NCI-H345 treated with DMSO at 0.1 percent for 48 hours (cell line): ENCODE data around the gene ICOSLG.
"Not testable (repeated sequence)": the region's sequence is repeated elsewhere in the genome, so short reads cannot be mapped to it uniquely, and the experiment has no call there.

Experiments used
- DNase-seq: peaks from one replicate; lab custom pipeline; 2025; ENCODE audit not compliant: unreplicated experiment; lab: John Stamatoyannopoulos, UW

ICOSLG gene

GRCh38 chr21:44227614-44228013, 13.1 kb downstream of the ICOSLG start:
- not testable (repeated sequence) for DNase-seq

DNA sequence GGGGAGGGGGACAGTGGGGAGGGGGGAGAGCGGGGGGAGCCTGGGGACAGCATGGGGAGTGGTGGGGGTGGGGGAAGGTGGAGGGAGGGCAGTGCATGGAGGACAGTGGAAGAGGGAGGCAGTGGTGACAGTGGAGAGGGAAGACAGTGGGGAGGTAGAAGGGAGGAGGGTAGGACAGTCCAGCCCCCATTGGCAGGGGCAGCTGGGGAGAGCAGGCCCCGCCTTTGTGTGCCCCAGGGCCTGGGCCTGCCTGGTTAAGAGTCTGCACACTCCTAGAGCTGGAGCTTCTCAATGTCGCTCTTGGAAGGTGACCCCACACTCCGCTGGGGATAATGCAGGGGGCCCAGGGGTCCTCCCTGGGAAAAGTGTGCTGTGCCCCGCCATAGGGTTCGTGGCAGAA, 15.1 kb downstream of the ICOSLG start:
- not testable (repeated sequence) for DNase-seq

- not testable (repeated sequence) for DNase-seq
These were observed 17.4 kb downstream of the ICOSLG start for GRCh38 chr21:44223334-44223733.

GRCh38 chr21:44220674-44221073, 20.1 kb downstream of the ICOSLG start:
- not testable (repeated sequence) for DNase-seq

GRCh38 chr21:44218461-44218860, 22.3 kb downstream of the ICOSLG start:
- not testable (repeated sequence) for DNase-seq

DNA sequence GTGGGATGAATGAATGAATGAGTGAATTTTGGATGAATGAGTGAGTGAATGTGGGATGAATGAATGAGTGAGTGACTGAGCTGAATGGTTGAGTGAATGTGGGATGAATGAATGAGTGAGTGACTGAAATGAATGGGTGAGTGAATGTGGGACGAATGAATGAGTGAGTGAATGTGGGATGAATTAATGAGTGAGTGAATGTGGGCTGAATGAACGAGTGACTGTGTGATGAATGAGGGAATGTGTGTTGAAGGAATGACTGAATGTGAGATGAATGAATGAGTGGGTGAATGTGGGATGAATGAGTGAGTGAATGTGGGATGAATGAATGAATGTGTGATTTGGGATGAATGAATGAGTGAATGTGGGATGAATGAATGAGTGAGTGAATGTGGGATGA, 28.8 kb downstream of the ICOSLG start:
- DNase-seq, result not testable (repeated sequence)

DNA sequence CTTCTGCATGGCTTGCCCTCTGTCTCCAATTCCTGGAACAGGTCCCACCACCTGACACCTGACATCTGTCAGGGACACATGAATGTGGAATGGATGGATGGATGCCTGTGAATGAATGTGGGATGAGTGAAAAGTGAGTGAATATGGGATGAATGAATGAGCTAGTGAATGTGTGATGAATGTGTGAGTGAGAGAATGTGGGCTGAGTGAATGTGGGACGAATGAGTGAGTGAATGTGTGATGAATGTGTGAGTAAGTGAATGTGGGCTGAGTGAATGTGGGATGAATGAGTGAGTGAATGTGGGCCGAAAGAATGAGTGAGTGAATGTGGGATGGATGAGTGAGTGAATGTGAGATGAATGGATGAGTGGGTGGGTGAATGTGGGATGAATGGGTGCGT, 29.2 kb downstream of the ICOSLG start:
- DNase-seq, result not testable (repeated sequence)

GRCh38 chr21:44207860-44208646, 32.7 kb downstream of the ICOSLG start:
- DNase-seq, result not testable (repeated sequence)

DNA sequence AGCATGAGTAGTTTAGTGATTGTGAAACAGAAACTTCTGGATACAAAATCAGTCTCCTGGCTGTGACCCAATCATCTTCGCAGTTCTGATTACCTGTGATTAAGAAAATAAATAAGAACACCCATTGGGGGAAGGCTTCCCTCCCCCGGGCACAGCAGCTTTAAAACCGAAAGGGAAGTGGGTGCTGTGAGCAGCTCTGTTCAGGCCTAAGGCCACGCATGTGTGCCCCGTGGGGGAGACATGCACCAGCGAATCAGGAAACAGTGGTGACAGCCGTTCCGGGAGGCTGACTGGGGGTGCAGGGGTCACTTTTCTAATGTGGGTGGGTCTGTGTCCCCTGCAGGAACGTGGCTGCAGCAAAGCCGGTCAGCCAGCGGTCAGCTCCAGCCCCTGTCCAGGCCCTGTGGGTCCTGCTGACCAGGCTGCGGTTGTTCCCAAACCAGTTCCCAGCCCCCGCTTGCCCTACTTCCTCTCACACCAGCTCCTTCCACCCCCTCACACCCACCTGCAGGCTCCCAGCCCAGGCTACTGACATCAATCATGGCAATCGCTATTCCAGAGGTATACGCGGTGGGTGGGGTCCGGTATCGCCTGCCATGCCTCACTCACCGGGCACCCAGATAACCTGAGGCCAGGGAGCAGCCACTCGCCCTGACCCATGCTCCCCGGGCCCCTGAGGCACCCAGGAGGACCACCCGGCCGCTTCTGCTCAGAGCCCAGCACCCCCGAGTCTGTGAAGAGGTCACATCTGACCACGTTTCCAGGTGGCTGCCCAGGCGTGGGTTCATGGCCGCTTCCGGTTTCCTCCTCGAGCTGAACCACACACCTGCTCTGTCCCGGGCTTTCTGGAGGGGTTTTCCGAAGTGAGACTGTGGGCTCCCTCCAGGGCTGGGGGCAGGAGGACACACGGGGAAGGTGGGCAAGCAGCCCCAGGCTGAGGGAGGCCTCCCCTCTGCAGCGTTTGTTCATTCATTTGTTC, 33.8 kb downstream of the ICOSLG start:
- DNase-seq, result not testable (repeated sequence)

DNA sequence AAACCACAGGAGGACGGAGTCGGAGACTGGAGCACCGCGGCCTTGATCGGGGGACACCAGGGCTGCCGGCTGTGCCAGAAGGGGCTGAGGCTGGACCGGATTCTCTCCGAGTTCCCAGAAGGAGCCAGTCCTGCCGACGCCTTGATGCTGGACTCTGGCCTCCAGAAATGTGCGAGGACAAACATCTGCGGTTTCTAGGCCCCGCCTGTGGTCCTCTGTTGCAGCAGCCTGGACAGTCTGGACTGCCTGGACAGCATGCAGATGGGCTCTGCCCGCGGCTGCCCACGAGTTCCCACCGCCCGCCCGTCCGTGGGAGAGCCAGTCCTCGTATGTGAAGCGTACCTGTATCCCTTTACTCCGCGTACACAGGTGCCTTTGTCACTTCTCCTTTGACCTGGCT, 34.6 kb downstream of the ICOSLG start:
- not testable (repeated sequence) for DNase-seq

DNA sequence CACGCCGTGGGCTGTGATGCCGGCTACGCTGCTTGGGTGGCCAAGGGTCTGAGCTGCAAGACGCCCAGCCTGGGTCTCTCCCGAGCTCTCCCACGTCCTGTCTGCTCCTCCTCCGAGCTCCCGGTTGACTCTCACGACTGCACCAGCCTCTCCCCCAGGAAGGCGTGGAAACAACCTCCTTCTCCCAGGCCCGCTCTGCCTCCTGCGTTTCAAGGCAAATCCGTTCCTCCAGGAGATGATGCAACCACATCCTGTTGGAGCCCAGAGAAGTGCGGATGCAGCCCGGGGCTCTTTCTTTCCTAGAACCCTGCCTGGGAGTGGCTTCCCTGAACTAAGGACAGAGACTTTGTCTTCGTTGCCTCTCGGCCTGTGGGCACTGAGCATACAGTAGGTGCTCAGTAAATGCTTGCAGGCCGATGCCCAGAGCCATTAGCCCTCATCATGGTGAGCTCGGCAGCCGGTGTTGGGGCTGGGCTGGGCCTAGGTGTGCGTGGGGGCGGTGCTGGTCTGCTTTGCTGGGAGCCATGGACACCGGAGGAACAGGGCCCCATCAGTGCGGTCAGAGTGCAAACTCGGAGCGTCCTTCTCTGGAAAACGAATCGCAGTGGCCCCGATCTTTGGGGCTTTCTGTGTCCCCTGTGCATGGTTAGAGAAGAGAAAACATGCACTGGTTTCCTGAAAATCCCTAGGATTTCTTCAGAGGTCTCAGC, 38.0 kb downstream of the ICOSLG start:
- not testable (repeated sequence) for DNase-seq

DNA sequence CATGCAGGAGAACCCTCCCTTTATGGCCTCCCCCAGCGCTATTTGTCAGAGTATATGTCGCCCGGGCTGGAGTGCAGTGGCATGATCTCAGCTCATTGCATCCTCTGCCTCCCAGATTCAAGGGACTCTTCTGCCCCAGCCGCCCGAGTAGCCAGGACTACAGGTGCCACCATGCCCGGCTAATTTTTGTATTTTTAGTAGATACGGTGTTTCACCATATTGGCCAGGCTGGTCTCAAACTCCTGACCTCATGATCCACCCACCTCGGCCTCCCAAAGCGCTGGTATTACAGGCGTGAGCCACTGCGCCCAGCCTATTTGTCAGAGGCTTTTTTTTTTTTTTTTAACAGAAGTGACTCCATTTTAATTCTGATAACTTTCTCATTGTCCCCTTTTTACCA, 40.7 kb downstream of the ICOSLG start:
- DNase-seq, result not testable (repeated sequence)

DNA sequence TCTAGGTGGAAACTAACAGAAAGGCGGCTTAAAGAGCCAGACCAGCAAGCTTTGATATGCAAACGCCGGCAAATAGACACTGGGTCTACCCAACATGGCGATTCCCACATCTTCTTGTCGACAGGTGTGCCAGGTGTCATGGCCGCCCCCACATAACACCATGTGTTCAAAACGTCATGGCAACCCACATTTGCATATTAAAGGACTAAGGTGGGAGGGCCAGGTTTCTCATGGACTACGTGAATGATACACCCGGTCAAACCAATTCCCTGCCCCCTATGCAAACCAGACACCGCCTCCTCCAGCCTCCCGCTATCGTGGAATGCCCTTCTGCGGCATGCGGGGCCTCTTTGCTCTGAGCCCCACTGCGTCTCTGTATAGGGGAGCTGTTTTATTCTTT, 41.3 kb downstream of the ICOSLG start:
- no peak for DNase-seq

GRCh38 chr21:44197156-44197516, 43.6 kb downstream of the ICOSLG start:
- DNase-seq, result not testable (repeated sequence)

DNA sequence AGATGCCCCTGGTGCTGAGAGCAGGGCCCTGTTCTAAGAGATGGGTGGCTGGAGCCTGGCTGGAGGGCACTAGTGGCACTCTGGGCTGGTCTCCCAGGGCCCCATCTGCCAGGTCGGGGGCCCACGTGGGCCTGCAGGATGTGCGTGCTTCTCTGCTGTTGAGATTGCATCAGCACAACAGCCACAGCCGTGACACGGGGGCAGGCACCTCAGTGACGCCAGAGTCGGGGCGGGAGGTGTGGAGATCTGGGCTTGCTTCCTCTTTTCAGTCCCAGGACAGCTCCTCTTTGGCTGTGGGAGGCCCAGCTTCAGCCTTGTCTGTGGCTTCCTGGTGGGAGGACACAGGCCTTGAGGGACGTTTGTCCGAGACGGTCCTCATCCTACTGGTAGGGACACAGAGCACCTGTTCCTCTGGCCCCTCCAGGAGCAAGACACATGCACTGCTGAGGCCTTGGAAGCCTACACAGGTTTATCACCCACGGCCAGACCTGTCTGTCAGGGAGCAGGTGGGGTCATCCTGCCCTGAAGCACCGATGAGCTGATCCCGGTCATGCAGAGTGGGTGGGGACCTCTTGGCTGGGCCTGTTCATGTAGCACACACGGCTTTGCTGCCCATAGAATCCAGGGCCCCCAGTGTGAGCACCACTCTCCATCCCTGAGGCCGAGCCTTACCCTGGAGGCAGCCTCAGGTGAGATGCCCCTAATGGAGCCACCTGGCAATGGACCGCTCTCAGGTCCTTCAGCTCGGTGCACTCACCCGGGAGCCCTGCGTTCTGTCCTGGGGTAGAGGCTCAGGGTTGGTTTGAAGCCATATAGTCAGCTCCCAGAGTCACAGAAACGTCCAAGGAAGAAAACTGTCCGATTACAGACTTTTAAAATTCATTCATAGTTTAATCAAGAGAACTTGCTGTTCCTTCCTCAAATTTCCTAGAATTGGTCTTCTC, 44.3 kb downstream of the ICOSLG start:
- not testable (repeated sequence) for DNase-seq

DNA sequence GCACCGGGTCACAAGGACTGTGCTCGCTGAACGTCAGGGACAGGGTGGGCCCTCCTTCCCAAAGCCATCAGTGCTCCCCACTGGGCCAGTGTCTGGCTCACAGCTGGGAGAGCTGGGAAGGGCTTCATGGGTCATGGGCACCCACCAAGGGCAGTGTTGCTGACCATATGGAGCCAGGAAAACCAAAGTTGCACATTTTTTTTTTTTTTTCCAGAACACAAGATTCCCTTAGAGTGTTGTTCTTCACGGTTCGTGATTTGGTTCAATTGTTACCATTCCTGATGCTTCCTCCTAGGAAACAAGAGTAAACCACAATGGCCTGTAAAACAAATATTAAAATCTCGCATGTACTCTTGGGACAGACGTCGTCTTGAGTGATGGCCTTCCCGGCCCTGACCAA, 45.9 kb downstream of the ICOSLG start:
- DNase-seq, result not testable (repeated sequence)

DNA sequence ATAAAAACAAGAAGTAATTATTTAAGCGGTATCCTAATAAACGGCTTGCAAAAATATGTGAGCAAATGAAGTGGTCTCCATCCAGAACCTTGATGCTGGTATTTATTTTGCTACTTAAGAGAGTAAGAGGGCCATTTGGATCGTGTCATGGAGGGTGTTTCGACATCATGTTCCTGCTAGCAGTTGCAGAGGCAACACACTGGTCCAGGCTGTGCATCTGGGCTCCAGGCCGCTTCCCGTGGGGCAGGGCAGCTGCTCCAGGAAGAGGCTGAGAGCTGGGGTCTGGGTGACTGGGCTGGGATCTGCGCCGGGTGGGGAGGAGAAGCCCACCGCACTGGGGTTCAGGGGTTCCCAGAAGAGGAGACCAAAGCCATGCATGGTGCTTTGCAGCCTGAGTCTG, 46.3 kb downstream of the ICOSLG start:
- not testable (repeated sequence) for DNase-seq

DNA sequence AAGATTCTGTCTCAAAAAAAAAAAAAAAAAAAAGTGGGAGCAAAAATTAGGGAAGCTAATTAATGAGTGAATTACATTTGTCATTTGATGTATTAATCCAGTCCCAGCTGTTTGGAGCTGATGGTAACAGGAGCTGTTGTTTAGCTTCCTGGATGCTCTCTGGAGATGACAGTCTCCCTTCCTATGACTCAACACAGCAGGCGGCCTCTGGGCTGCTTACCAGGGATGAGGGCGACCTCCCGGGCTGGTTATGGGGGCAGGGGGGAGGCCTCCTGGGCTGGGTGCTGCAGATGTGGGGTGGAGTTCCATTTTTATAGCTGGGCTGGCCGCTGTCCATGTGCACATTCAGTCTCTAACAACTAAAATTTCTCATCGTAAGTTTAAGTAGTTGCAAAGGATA, 47.6 kb downstream of the ICOSLG start:
- not testable (repeated sequence) for DNase-seq

GRCh38 chr21:44190349-44191271, 50.1 kb downstream of the ICOSLG start:
- not testable (repeated sequence) for DNase-seq
